HEK293 (cell line): Measurements from ENCODE around the gene SRSF1.

Source experiments
- SALL2 ChIP-seq: fragments of 450-650 bp; formaldehyde crosslinking; IDR thresholded peaks from 2 replicates; pipeline ENCODE4 v1.5.0; 2017; ENCODE audit warnings: missing biosample characterization, mild to moderate bottlenecking, missing genetic modification characterization, borderline replicate concordance
- ZNF146 ChIP-seq: fragments of 450-650 bp; formaldehyde crosslinking; IDR thresholded peaks from 2 replicates; pipeline ENCODE4 v1.5.1; 2016; ENCODE audit warnings: missing biosample characterization, missing genetic modification characterization
- TF ChIP-seq, protein P1 (sequence below): fragments of 450-650 bp; formaldehyde crosslinking; IDR thresholded peaks from 2 replicates; pipeline ENCODE4 v1.5.1; 2016; ENCODE audit warnings: missing biosample characterization, missing genetic modification characterization
- TF ChIP-seq, protein P2 (sequence below): fragments of 450-650 bp; formaldehyde crosslinking; IDR thresholded peaks from 2 replicates; pipeline ENCODE4 v1.5.1; 2016; ENCODE audit warnings: missing biosample characterization, missing genetic modification characterization

DNA sequence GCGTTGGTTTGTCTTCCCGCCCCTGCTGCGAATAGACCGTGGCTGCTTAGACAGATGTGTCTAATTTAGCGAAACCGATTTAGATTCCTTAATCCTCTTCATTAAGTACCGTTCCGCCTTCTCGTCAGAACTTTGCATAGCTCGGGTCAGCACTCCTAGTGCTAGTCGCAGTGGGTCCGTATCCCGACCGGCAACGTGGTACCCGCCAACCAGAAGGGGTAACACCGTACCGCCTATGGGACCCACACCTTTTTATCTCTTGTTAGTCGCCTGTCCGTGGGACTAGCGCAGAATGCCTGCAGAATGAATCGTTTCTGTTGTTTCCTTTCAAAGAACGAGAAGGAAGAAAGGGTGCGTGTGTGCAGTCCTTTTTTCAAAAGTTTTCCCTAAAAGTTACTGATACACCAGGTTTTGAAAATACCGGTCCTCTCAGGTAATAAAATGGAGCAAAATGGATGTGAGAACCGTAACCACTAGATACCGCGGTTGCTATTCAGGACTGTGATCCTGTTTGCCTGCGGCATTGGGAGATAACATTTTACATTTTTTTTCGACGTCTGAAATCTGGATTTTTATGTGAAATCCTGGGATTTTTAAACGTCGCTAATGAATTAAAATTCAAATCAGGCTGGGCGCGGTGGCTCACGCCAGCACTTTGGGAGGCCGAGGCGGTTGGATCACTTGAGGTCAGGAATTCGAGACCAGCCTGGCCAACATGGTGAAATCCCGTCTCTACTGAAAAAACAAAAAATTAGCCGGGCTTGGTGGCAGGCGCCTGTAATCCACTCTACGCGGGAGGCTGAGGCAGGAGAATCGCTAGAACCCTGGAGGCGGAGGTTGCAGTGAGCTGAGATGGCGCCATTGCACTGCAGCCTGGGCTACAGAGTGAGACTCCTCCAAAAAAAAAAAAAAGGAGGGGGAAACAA, 998 bp upstream of the SRSF1 start:
- TF ChIP-seq SALL2 (tag by site-specific recombination) (no peak), ZNF146 (tag by site-specific recombination) (no peak)
- TF ChIP-seq, protein P1, sequence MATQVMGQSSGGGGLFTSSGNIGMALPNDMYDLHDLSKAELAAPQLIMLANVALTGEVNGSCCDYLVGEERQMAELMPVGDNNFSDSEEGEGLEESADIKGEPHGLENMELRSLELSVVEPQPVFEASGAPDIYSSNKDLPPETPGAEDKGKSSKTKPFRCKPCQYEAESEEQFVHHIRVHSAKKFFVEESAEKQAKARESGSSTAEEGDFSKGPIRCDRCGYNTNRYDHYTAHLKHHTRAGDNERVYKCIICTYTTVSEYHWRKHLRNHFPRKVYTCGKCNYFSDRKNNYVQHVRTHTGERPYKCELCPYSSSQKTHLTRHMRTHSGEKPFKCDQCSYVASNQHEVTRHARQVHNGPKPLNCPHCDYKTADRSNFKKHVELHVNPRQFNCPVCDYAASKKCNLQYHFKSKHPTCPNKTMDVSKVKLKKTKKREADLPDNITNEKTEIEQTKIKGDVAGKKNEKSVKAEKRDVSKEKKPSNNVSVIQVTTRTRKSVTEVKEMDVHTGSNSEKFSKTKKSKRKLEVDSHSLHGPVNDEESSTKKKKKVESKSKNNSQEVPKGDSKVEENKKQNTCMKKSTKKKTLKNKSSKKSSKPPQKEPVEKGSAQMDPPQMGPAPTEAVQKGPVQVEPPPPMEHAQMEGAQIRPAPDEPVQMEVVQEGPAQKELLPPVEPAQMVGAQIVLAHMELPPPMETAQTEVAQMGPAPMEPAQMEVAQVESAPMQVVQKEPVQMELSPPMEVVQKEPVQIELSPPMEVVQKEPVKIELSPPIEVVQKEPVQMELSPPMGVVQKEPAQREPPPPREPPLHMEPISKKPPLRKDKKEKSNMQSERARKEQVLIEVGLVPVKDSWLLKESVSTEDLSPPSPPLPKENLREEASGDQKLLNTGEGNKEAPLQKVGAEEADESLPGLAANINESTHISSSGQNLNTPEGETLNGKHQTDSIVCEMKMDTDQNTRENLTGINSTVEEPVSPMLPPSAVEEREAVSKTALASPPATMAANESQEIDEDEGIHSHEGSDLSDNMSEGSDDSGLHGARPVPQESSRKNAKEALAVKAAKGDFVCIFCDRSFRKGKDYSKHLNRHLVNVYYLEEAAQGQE (tag by site-specific recombination) = no peak
- TF ChIP-seq, protein P2, sequence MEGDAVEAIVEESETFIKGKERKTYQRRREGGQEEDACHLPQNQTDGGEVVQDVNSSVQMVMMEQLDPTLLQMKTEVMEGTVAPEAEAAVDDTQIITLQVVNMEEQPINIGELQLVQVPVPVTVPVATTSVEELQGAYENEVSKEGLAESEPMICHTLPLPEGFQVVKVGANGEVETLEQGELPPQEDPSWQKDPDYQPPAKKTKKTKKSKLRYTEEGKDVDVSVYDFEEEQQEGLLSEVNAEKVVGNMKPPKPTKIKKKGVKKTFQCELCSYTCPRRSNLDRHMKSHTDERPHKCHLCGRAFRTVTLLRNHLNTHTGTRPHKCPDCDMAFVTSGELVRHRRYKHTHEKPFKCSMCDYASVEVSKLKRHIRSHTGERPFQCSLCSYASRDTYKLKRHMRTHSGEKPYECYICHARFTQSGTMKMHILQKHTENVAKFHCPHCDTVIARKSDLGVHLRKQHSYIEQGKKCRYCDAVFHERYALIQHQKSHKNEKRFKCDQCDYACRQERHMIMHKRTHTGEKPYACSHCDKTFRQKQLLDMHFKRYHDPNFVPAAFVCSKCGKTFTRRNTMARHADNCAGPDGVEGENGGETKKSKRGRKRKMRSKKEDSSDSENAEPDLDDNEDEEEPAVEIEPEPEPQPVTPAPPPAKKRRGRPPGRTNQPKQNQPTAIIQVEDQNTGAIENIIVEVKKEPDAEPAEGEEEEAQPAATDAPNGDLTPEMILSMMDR (tag by site-specific recombination) = no peak
